HG03025 (cell line): Measurements from ENCODE around the gene BRCC3.
"Not testable (repeated sequence)": the region's sequence is repeated elsewhere in the genome, so short reads cannot be mapped to it uniquely, and the experiment has no call there.

ENCODE experiments used
- ATAC-seq: cut with Tn5 transposase; IDR thresholded peaks from one replicate; pipeline ENCODE4 v1.9.1; 2021; ENCODE audit warnings: mild to moderate bottlenecking, moderate library complexity; ENCODE audit not compliant: unreplicated experiment, low FRiP score

The BRCC3 gene

GRCh38 chrX:155134255-155134654 is 62.9 kb downstream of the BRCC3 start:
- ATAC-seq = no peak

- ATAC-seq = no peak
Measured at GRCh38 chrX:155143959-155144548, 72.7 kb downstream of the BRCC3 start.

- ATAC-seq = no peak
Measured at GRCh38 chrX:155144926-155145325, 73.6 kb downstream of the BRCC3 start.

DNA sequence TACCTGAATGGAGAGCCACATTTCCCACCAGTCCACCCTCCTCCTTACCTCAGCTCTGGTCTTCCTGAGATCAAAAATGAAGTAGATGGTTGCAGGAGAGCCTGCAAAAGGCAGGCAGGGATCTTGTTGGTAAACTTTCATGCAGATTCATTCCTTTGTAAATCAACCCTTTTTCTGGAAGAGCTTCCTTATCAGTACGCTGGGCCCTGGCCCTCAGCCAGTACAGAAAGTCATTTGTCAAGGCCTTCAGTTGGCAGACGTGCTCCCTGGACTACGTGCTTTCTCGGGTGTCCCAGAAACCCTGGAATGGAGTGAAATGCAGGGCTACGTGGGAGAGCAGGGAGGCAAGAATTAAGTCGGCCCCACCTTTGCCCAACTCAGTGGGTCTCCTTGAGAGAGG is 76.3 kb downstream of the BRCC3 start:
- ATAC-seq = not testable (repeated sequence)

DNA sequence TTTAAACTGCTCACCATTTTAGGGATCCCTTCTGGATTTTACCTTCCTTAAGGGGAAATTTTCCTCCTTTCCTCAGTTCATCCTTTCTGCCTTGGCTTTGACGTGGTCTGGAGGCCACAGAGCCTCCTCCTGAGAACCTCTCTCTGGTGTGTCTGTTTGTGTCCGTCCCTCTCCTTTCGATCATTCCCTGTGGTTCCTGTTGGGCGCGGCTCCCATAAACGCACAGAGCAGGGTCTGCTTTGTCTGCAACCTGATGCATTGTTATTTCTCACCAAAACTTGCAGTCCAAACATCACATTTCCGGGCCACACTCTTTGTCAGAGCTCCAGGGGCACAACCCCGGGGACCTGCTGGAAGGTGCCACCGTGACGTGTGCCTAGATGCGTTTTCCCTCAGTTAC is 76.9 kb downstream of the BRCC3 start:
- ATAC-seq = not testable (repeated sequence)

- ATAC-seq = no peak
Measured at GRCh38 chrX:155148724-155149537, 77.6 kb downstream of the BRCC3 start.

DNA sequence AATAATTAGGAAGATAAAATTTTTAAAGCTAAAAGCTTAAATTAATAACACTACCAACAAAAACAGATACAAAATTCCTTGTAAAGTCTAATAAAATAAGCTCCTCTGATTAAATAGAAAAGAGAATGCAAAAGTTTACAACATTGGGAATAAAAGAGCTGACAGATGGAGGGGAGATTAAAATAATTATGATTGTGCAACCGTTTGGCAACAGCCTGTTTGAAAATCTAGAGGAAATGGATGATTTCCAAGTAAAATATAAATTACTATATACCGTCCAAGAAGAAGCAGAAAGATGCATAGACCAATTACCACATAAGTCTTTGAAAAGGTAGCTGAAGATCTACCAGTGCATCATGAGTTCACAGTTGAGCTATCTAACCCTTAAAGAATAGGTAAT is 98.6 kb downstream of the BRCC3 start:
- ATAC-seq = no peak
